GM23338 (cell line): ENCODE measurements around the gene ZPBP. TPM values are rescaled to one million over a fixed set of nuclear protein-coding genes. Genes with fewer than 3 reads are reported as not detected.

ENCODE experiments used
- ATAC-seq: fragments of 200-7000 bp; cut with Tn5 transposase; 3 replicates; pipeline ENCODE4 v1.9.1; 2020
- DNase-seq: peaks from one replicate; pipeline ENCODE4 v3.0.0-alpha.2; 2015; ENCODE audit warnings: low spot score
- H2AFZ ChIP-seq: fragments of 200-600 bp; sonication (generic); 2 replicates; pipeline ENCODE4 v1.8.0; 2016; ENCODE audit warnings: antibody characterized with exemption, mild to moderate bottlenecking, moderate library complexity
- H3F3A ChIP-seq: fragments of 200-600 bp; sonication (generic); replicated peaks from 2 replicates; pipeline ENCODE4 v1.8.0; 2017; ENCODE audit warnings: antibody characterized with exemption, mixed run types, low read depth
- H3K27ac ChIP-seq: fragments of 200-600 bp; sonication (generic); 2 replicates; pipeline ENCODE4 v1.6.1; 2016; ENCODE audit warnings: low read depth
- H3K27me3 ChIP-seq: fragments of 200-600 bp; sonication (generic); 2 replicates; pipeline ENCODE4 v1.8.0; 2016; ENCODE audit warnings: mild to moderate bottlenecking, mixed run types, moderate library complexity; ENCODE audit not compliant: insufficient read depth
- H3K36me3 ChIP-seq: fragments of 200-600 bp; sonication (generic); 2 replicates; pipeline ENCODE4 v1.8.0; 2016; ENCODE audit warnings: mild to moderate bottlenecking; ENCODE audit not compliant: insufficient read depth
- H3K4me1 ChIP-seq: fragments of 200-600 bp; sonication (generic); 2 replicates; pipeline ENCODE4 v1.8.0; 2016; ENCODE audit warnings: mild to moderate bottlenecking, moderate library complexity; ENCODE audit not compliant: insufficient read depth
- H3K4me2 ChIP-seq: fragments of 200-600 bp; sonication (generic); 2 replicates; pipeline ENCODE4 v1.7.1; 2017; ENCODE audit warnings: mixed run types
- H3K4me3 ChIP-seq: fragments of 200-600 bp; sonication (generic); 2 replicates; pipeline ENCODE4 v1.6.1; 2016; ENCODE audit warnings: mixed run types
- H3K79me2 ChIP-seq: fragments of 200-600 bp; sonication (generic); replicated peaks from 2 replicates; pipeline ENCODE4 v1.8.0; 2017; ENCODE audit warnings: mild to moderate bottlenecking; ENCODE audit not compliant: insufficient read depth
- H3K9me2 ChIP-seq: fragments of 200-600 bp; sonication (generic); 2 replicates; pipeline ENCODE4 v1.8.0; 2017; ENCODE audit not compliant: insufficient read depth
- H4K20me1 ChIP-seq: fragments of 200-600 bp; sonication (generic); replicated peaks from 2 replicates; pipeline ENCODE4 v1.8.0; 2017; ENCODE audit warnings: mild to moderate bottlenecking; ENCODE audit not compliant: insufficient read depth
- H3K27ac Mint-ChIP-seq: 2 replicates; pipeline ENCODE4 v1.8.0; 2020; ENCODE audit warnings: inconsistent platforms, mild to moderate bottlenecking, moderate library complexity, mixed read lengths
- H3K27me3 Mint-ChIP-seq: 3 replicates; pipeline ENCODE4 v1.8.0; 2022; ENCODE audit warnings: low read depth, mild to moderate bottlenecking, moderate library complexity, mixed read lengths, inconsistent platforms; ENCODE audit not compliant: insufficient read depth, poor library complexity
- H3K36me3 Mint-ChIP-seq: 3 replicates; pipeline ENCODE4 v1.8.0; 2021; ENCODE audit warnings: low read depth, mild to moderate bottlenecking, inconsistent platforms, moderate library complexity, mixed read lengths
- H3K4me1 Mint-ChIP-seq: 3 replicates; pipeline ENCODE4 v1.8.0; 2020; ENCODE audit warnings: mild to moderate bottlenecking, inconsistent platforms, mixed read lengths
- H3K4me3 Mint-ChIP-seq: 3 replicates; pipeline ENCODE4 v1.8.0; 2021; ENCODE audit warnings: moderate library complexity, mild to moderate bottlenecking, inconsistent platforms, mixed read lengths
- H3K9me3 Mint-ChIP-seq: 3 replicates; pipeline ENCODE4 v1.8.0; 2020; ENCODE audit warnings: moderate library complexity, mild to moderate bottlenecking, inconsistent platforms, mixed read lengths
- CREB1 ChIP-seq: fragments of 250-450 bp; sonication (Bioruptor Pico); IDR thresholded peaks from 2 replicates; pipeline ENCODE4 v1.5.0; 2020; ENCODE audit warnings: low read depth, mild to moderate bottlenecking, moderate library complexity
- CTCF ChIP-seq, 2 experiments: fragments of 200-600 bp in 1 of 2; sonication (generic) in 1 of 2; conservative IDR thresholded peaks; 2 replicates each; pipeline versions ENCODE4 v1.5.1 to v1.6.1; 2016 to 2017; ENCODE audit warnings: antibody characterized with exemption in 2 of 2, low read depth in 2 of 2, mild to moderate bottlenecking in 2 of 2, moderate library complexity in 1 of 2
- EZH2 ChIP-seq: fragments of 200-600 bp; sonication (generic); IDR thresholded peaks from one replicate; pipeline ENCODE4 v1.8.0; 2017; ENCODE audit warnings: antibody characterized with exemption, mild to moderate bottlenecking, low read depth; ENCODE audit not compliant: unreplicated experiment
- JUNB ChIP-seq: IDR thresholded peaks from one replicate; pipeline ENCODE4 v1.6.1; 2016; ENCODE audit warnings: antibody characterized with exemption; ENCODE audit not compliant: unreplicated experiment
- POLR2AphosphoS5 ChIP-seq: IDR thresholded peaks from 2 replicates; pipeline ENCODE4 v1.6.1; 2016; ENCODE audit warnings: antibody characterized with exemption, low read depth
- REST ChIP-seq: IDR thresholded peaks from one replicate; pipeline ENCODE4 v1.6.1; 2018; ENCODE audit warnings: antibody characterized with exemption; ENCODE audit not compliant: unreplicated experiment
- ZNF114 ChIP-seq: fragments of 250-450 bp; sonication (Bioruptor Pico); IDR thresholded peaks from 2 replicates; pipeline ENCODE4 v1.5.0; 2020; ENCODE audit warnings: mild to moderate bottlenecking, moderate library complexity
- ZNF331 ChIP-seq: fragments of 250-450 bp; sonication (Bioruptor Pico); IDR thresholded peaks from 2 replicates; pipeline ENCODE4 v1.5.0; 2020; ENCODE audit warnings: low read depth, mild to moderate bottlenecking, moderate library complexity
- ZNF462 ChIP-seq: fragments of 250-450 bp; sonication (Bioruptor Pico); IDR thresholded peaks from 2 replicates; pipeline ENCODE4 v1.5.0; 2020; ENCODE audit warnings: mild to moderate bottlenecking, moderate library complexity
- polyA plus RNA-seq: library from polyadenylated mRNA; unstranded; fragments of >200 nt; fragmentation: Nextera tagmentation; extraction: Ambion mirVana; gene quantifications from 2 replicates; pipeline ENCODE4 v1.2.1, GENCODE V29; 2016
- total RNA-seq: library from RNA; depleted of rRNA; stranded (reverse); fragments of >200 nt; shearing (Covaris generic); gene quantifications from 2 replicates; pipeline ENCODE4 v1.2.3, GENCODE V29; 2014

ZPBP gene
- total and polyA plus RNA-seq, 2 experiments from 2014 or later, result not detected

GRCh38 chr7:50121286-50121685 is 28.2 kb upstream of the ZPBP start:
- H3K27ac ChIP-seq, result no peak overlapping the region
- Mint-ChIP-seq H3K4me3 (no peak overlapping the region), H3K27ac (no peak overlapping the region), H3K9me3 (no peaks in the 10 kb centered on the region), H3K27me3 (no peaks in the 10 kb centered on the region), H3K36me3 (no peaks in the 10 kb centered on the region), H3K4me1 (no peaks in the 10 kb centered on the region)
- H3K4me1 ChIP-seq, result no peaks in the 10 kb centered on the region
- H3K36me3 ChIP-seq, result no peaks in the 10 kb centered on the region
- H3K4me3 ChIP-seq, result no peak overlapping the region
- no peak overlapping the region for H3K4me2 ChIP-seq
- ATAC-seq, result no peak
- H3F3A ChIP-seq, result no peaks in the 10 kb centered on the region
- H3K79me2 ChIP-seq, result no peaks in the 10 kb centered on the region
- DNase-seq, result no peak
- H4K20me1 ChIP-seq, result no peaks in the 10 kb centered on the region
- no peaks in the 10 kb centered on the region for H3K9me2 ChIP-seq
- H2AFZ ChIP-seq, result no peak overlapping the region
- no peaks in the 10 kb centered on the region for H3K27me3 ChIP-seq
- TF ChIP-seq CTCF (conservative IDR thresholded peaks at IDR 0.05; ENCODE audit: low read depth in 2 of 2) (no peak), EZH2 (no peak), JUNB (no peak), ZNF114 (CRISPR knock-in tag) (no peak), POLR2AphosphoS5 (no peak), CREB1 (CRISPR knock-in tag) (no peak), ZNF462 (CRISPR knock-in tag) (no peak), ZNF331 (no peak), REST (no peak)
